HG02884 (cell line): ENCODE measurements around the gene KCNJ10.
"Not testable (repeated sequence)": the region's sequence is repeated elsewhere in the genome, so short reads cannot be mapped to it uniquely, and the experiment has no call there.

Experiments
- ATAC-seq: cut with Tn5 transposase; IDR thresholded peaks from one replicate; pipeline ENCODE4 v1.9.1; 2021; ENCODE audit warnings: mild to moderate bottlenecking, moderate library complexity; ENCODE audit not compliant: unreplicated experiment

The KCNJ10 gene

DNA sequence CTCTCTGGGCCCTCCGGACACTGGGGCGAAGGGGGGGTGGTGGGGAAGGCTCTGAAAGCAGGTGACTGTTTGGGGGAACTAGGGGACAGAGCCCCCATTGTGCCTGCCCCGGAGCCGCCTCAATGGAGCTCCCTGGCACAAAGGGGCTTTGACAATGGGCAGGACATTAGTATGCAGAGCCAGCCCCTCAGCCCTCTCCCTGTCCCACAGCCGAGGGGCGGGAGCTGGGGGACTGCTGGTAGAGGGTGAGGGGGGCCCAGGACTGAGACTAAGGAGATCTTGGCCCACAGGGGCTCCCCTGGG is 7.8 kb downstream of the KCNJ10 start:
- ATAC-seq, result no peak

- no peak for ATAC-seq
Observed at GRCh38 chr1:160061369-160062229, 8.4 kb downstream of the KCNJ10 start.

DNA sequence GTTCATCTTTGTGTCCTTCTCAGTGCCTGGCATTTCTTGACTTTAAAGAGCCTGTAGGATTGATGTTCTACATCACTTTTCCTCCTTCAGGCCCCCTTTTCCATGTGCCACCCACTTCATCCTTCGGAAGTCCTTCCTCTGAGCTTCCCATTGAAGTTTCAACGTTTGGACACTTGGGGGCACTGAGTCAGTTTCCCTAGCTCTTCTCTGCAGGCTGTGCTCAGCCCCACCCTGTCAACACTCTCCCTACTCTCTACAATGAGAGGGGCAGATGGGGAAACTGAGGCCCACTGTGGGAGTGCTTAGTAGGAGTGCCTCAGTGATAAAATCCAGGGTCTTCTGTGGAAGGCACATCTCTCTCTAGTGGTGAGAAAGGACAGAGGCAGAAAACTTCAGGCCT is 11.9 kb downstream of the KCNJ10 start:
- ATAC-seq, result no peak

GRCh38 chr1:160056648-160057169 is 13.3 kb downstream of the KCNJ10 start:
- ATAC-seq, result no peak

GRCh38 chr1:160053548-160054365 is 16.2 kb downstream of the KCNJ10 start:
- no peak for ATAC-seq

DNA sequence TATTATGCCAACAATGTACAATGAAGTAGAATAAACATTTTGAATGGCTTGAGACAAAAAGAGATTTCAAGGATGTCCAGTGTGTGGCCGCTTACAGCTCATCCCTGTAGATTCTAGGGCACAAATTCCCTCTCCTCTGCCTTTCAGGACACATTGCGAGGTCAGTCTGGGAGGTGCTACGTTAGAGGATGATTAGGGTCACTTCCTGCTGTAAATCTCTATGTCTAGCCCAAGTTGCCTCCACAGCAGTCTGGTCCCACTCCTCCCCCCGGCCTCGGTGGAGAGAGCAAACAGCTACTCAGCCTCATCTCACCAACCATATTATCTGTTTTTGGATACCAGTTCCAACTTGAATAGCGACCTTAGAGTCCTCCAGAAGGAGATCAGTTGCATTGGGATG is 17.0 kb downstream of the KCNJ10 start:
- ATAC-seq, result no peak

- no peak for ATAC-seq
Observed at GRCh38 chr1:160050619-160051018, 19.3 kb downstream of the KCNJ10 start.

- ATAC-seq, result not testable (repeated sequence)
Observed at GRCh38 chr1:160050182-160050581, 19.8 kb downstream of the KCNJ10 start.

DNA sequence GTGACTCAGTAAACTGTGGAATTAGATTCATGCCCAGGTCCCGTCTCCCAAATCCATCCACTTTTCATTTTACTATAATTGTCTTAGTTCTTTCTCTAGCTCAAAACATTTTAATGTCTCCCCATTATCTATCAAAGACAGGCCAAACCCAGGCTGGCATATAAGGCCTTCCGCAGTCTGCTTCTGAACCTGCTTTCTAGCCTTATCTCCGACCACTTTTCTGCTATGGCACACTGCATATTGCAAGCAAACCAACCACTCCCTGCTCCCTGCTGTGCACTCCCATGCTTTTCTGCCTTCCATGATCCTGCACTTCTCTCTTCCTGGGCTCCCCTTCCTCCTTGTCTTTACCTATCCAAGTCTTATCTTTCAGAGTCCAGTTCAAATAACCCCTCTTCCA is 20.9 kb downstream of the KCNJ10 start:
- no peak for ATAC-seq

- ATAC-seq, result no peak
Observed at GRCh38 chr1:160048335-160048734, 21.6 kb downstream of the KCNJ10 start.

GRCh38 chr1:160047111-160047991 is 22.6 kb downstream of the KCNJ10 start:
- ATAC-seq, result peak; percentile 33

DNA sequence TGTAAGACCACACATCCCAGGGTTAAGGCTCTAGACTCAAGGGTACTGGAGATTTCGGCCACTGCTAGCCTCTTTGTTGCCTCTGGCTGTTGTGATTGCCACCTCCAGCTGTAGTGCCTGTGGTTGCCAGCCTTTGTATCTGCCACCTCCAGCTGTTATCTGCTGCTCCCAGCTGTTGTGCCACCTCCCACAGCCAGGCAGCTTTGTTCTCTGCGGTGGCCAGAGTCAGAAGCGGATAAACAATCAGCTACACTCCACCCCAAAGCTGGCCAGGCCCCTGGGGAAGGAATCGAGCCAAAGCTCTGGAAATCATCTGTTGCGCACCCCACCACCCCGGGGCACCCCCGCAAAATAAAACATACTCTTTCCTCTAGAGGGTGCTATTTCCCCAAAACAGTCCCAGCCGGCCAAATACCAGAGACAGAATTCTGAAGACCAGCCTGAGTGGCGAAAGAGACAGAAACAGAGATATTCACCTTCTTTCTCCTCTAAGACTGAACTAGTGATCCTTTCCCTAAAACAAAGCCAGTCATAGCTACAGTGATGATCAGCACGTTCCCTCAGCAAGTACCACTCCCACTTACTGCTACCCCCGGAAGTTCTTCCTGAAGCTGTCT is 23.4 kb downstream of the KCNJ10 start:
- peak; percentile 60 for ATAC-seq

DNA sequence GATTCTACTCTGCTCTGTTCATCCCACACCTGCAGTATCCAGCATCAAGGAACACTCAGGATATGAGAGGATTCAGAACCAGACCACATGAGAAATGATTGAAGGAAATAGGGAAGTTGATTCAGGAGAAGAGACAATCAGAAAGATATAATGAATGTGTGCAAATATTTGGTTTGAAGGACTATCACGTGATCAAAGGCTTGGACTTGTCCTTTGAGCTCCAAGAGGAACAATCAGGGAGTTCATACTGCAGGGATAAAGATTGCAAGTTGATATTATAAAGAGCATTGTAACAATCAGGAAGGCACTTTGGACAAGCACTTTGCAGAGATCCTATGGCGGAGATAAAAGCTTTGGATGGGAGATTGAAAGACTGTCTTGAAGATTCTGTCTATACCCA is 24.3 kb downstream of the KCNJ10 start:
- ATAC-seq, result no peak

- ATAC-seq, result no peak
Observed at GRCh38 chr1:160043543-160043942, 26.4 kb downstream of the KCNJ10 start.

- no peak for ATAC-seq
Observed at GRCh38 chr1:160040476-160040875, 29.5 kb downstream of the KCNJ10 start.

- ATAC-seq, result peak; percentile 26
Observed at GRCh38 chr1:160032165-160032820, 37.7 kb downstream of the KCNJ10 start.

DNA sequence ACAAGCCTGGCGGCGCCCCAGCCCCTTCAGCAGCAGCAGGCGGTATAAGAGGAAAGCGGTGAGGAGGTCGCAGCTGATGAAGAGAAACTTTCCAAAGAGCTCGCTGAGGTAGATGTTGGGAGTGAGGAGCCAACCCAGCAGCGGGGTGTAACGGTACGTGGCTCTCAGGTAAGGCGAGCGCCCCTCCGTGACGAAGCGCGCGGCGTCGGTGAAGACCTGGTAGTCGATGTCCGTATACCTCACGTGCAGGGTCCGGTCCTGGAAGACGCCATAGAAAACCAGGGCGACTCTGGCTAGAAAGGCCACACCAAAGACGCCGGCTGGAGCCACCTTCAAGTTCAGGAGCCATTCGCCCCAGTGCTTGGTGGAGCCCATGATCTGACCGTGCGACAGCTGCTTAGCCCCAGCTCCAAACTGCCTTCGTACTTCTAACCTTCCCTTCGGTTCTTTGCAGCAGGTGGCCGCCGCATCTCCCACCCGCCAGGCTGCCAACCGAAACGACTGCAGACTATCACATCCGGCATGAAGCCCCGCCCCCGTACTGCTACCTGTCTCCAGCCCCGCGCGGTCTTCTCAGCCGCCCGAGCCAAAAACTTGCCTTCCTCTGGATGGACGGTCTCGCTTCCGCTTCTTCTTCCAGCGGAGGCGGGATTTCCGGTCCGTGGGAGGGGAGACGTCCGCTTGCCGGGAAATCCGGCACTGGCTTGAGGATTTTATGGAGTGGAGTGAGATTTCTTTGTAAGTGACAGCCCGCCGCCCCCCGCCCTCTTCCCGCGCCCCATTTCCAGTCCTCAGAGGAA is 38.4 kb downstream of the KCNJ10 start, which contains the start of gene PIGM:
TSS of gene PIGM (minus strand) at position 626 of the 800 bp plus-strand sequence. CDS start at position 375, 251 bp downstream.
- ATAC-seq, result peak; percentile 88

DNA sequence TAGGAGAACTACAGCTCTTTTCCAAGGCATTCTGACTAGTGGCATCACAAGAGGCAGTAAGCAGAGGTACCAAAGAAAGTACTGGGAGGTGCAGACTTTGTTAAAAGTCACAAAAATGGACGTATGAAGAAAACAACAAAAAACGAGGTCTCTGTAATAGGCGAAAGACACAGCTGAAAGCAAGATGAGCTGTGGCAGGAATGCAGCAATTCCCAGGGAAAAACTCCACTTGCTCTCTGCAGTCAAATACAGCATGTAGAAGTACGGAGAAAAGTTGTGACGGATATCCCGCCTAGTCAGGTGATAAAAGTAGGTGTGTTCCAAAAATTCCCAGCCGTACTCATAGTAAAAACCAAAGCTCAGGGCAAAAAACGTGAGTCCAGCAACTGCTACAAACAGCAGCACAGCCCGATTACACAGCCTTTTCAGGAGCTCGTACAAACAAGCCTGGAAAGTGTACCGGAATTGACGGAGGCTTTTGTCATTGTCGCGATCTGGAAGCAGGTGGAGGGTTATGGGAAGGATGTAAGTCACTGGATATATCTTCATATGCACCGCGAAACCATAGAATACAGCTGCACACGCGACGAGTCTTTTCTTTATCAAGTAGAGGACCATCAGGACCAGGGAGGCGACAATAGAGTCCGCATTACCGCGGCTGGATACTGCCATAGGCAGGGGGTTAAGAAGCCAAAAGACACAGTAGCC is 39.1 kb downstream of the KCNJ10 start:
- ATAC-seq, result no peak
